Neural cell (in vitro differentiated cells): ENCODE data around the gene ZNF608. TPM values are rescaled to one million over a fixed set of nuclear protein-coding genes. Genes with fewer than 3 reads are reported as not detected.
A peak's percentile ranks its signal among the peaks of the same experiment; 100 is the strongest.

Experiments used
- H2AFZ ChIP-seq: fragments of 200-600, 300-800 bp; sonication (generic), shearing (Covaris generic); 2 replicates; pipeline ENCODE4 v1.6.0; 2014; ENCODE audit warnings: low read depth, mild to moderate bottlenecking, antibody characterized with exemption, low read length, moderate library complexity
- H3F3A ChIP-seq: fragments of 200-600 bp; shearing (Covaris generic); 2 replicates; pipeline ENCODE4 v1.6.1; 2016; ENCODE audit warnings: mild to moderate bottlenecking, moderate library complexity, mixed read lengths, antibody characterized with exemption, low read length; ENCODE audit not compliant: insufficient read depth, poor library complexity, severe bottlenecking
- H3K27ac ChIP-seq: fragments of 200-600, 300-800 bp; sonication (generic), shearing (Covaris generic); 2 replicates; pipeline ENCODE4 v1.5.1; 2014; ENCODE audit warnings: mild to moderate bottlenecking, low read length, moderate library complexity
- H3K27me3 ChIP-seq: fragments of 300-800, 200-600 bp; sonication (generic), shearing (Covaris generic); 2 replicates; pipeline ENCODE4 v1.6.0; 2014; ENCODE audit warnings: mild to moderate bottlenecking, low read depth, low read length, moderate library complexity; ENCODE audit not compliant: insufficient read depth
- H3K36me3 ChIP-seq: fragments of 300-800, 200-600 bp; sonication (generic), shearing (Covaris generic); 2 replicates; pipeline ENCODE4 v1.5.1; 2014; ENCODE audit warnings: mild to moderate bottlenecking, antibody characterized with exemption, low read length, moderate library complexity; ENCODE audit not compliant: insufficient read depth
- H3K4me2 ChIP-seq: fragments of 300-800, 200-600 bp; sonication (generic), shearing (Covaris generic); 2 replicates; pipeline ENCODE4 v1.6.0; 2014; ENCODE audit warnings: mild to moderate bottlenecking, low read length
- H3K4me3 ChIP-seq: fragments of 300-800, 200-600 bp; sonication (generic), shearing (Covaris generic); 2 replicates; pipeline ENCODE4 v1.5.1; 2014; ENCODE audit warnings: mild to moderate bottlenecking, low read length, moderate library complexity
- H3K79me2 ChIP-seq: fragments of 200-600 bp; shearing (Covaris generic); replicated peaks from 2 replicates; pipeline ENCODE4 v1.6.0; 2014; ENCODE audit warnings: mild to moderate bottlenecking, low read length, moderate library complexity; ENCODE audit not compliant: insufficient read depth
- H3K9ac ChIP-seq: fragments of 300-800, 200-600 bp; sonication (generic), shearing (Covaris generic); 2 replicates; pipeline ENCODE4 v1.6.1; 2016; ENCODE audit warnings: mild to moderate bottlenecking, low read length, mixed read lengths
- H3K9me2 ChIP-seq: fragments of 200-600 bp; shearing (Covaris generic); 2 replicates; pipeline ENCODE4 v1.6.1; 2016; ENCODE audit warnings: mild to moderate bottlenecking, low read length, mixed read lengths; ENCODE audit not compliant: insufficient read depth
- H3K9me3 ChIP-seq: fragments of 200-600, 300-800 bp; sonication (generic), shearing (Covaris generic); 2 replicates; pipeline ENCODE4 v1.6.1; 2016; ENCODE audit warnings: mild to moderate bottlenecking, mixed run types, low read length, moderate library complexity, mixed read lengths
- H4K20me1 ChIP-seq: fragments of 200-600 bp; shearing (Covaris generic); 2 replicates; pipeline ENCODE4 v1.6.1; 2016; ENCODE audit warnings: mild to moderate bottlenecking, mixed run types; ENCODE audit not compliant: insufficient read depth
- EP300 ChIP-seq: fragments of 450-650 bp; conservative IDR thresholded peaks from 2 replicates; pipeline ENCODE4 v1.6.1; 2014; ENCODE audit warnings: antibody characterized with exemption, mild to moderate bottlenecking, moderate library complexity; ENCODE audit not compliant: poor library complexity, severe bottlenecking
- EZH2 ChIP-seq: fragments of 200-600, 300-800 bp; shearing (Covaris generic), sonication (generic); IDR thresholded peaks from 2 replicates; pipeline ENCODE4 v1.6.1; 2014; ENCODE audit warnings: antibody characterized with exemption, low read length, borderline replicate concordance, mild to moderate bottlenecking; ENCODE audit not compliant: insufficient read depth, poor library complexity, severe bottlenecking
- MXI1 ChIP-seq: fragments of 450-650 bp; conservative IDR thresholded peaks from 2 replicates; pipeline ENCODE4 v1.6.1; 2014; ENCODE audit warnings: antibody characterized with exemption, mild to moderate bottlenecking; ENCODE audit not compliant: poor library complexity, severe bottlenecking
- POLR2AphosphoS5 ChIP-seq: IDR thresholded peaks from 2 replicates; pipeline ENCODE4 v1.6.1; 2012
- RAD21 ChIP-seq: fragments of 450-650 bp; conservative IDR thresholded peaks from 2 replicates; pipeline ENCODE4 v1.6.1; 2014; ENCODE audit warnings: antibody characterized with exemption, mild to moderate bottlenecking, moderate library complexity
- REST ChIP-seq: IDR thresholded peaks from 2 replicates; pipeline ENCODE4 v1.6.1; 2012; ENCODE audit warnings: borderline replicate concordance
- SMC3 ChIP-seq: fragments of 450-650 bp; conservative IDR thresholded peaks from 2 replicates; pipeline ENCODE4 v1.6.1; 2014; ENCODE audit warnings: antibody characterized with exemption, mild to moderate bottlenecking, moderate library complexity; ENCODE audit not compliant: poor library complexity
- TAF1 ChIP-seq: IDR thresholded peaks from 2 replicates; pipeline ENCODE4 v1.6.1; 2012; ENCODE audit warnings: low read depth
- polyA plus RNA-seq: library from polyadenylated mRNA; depleted of rRNA; stranded (reverse); fragments of >200 nt; gene quantifications from 2 replicates; pipeline ENCODE4 v1.2.3, GENCODE V29; 2014

The ZNF608 gene
- polyA plus RNA-seq, 1 donor from 2014 or later: 32.4 TPM

GRCh38 chr5:124706051-124706450 is 40.4 kb downstream of the ZNF608 start:
- no peaks in the 10 kb centered on the region for H3K36me3 ChIP-seq
- H3K27me3 ChIP-seq: no peaks in the 10 kb centered on the region
- H3K9me3 ChIP-seq: no peaks in the 10 kb centered on the region
- H3K9me2 ChIP-seq: no peaks in the 10 kb centered on the region
- H4K20me1 ChIP-seq: no peaks in the 10 kb centered on the region
- peak overlapping the region; percentile 67 for H3K9ac ChIP-seq
- peak overlapping the region; percentile 42 for H3K4me2 ChIP-seq
- peaks cover 81% of the 10 kb centered on the region for H3K79me2 ChIP-seq
- no peak for TF ChIP-seq SMC3
- peak overlapping the region; percentile 59 for H3K4me3 ChIP-seq
- peak overlapping the region; percentile 91 for H3K27ac ChIP-seq
- H2AFZ ChIP-seq: no peak overlapping the region
- peaks cover 6% of the 10 kb centered on the region for H3F3A ChIP-seq

- Histone ChIP-seq H3K9me3 (no peaks in the 10 kb centered on the region), H3K4me2 (no peak overlapping the region), H3F3A (peaks cover 6% of the 10 kb centered on the region), H4K20me1 (no peaks in the 10 kb centered on the region), H2AFZ (no peak overlapping the region), H3K36me3 (peaks cover under 1% of the 10 kb centered on the region), H3K27me3 (no peaks in the 10 kb centered on the region), H3K9me2 (no peaks in the 10 kb centered on the region), H3K79me2 (peaks cover 81% of the 10 kb centered on the region), H3K27ac (peak overlapping the region; percentile 91), H3K4me3 (peak overlapping the region; percentile 59), H3K9ac (no peak overlapping the region)
- TF ChIP-seq EP300: no peak
- no peak for TF ChIP-seq POLR2AphosphoS5
- TF ChIP-seq TAF1: no peak
- TF ChIP-seq RAD21: no peak
- TF ChIP-seq REST: no peak
- TF ChIP-seq EZH2: no peak
- no peak for TF ChIP-seq MXI1
- TF ChIP-seq SMC3: no peak
Measured at GRCh38 chr5:124705577-124705976, 40.9 kb downstream of the ZNF608 start.

- Histone ChIP-seq H3K9ac (no peak overlapping the region), H3F3A (peaks cover 6% of the 10 kb centered on the region), H3K4me2 (no peak overlapping the region), H3K36me3 (peaks cover 8% of the 10 kb centered on the region), H3K9me2 (no peaks in the 10 kb centered on the region), H3K79me2 (peaks cover 81% of the 10 kb centered on the region), H3K27ac (peak overlapping the region; percentile 91), H3K27me3 (no peaks in the 10 kb centered on the region), H2AFZ (no peak overlapping the region), H3K4me3 (no peak overlapping the region), H3K9me3 (no peaks in the 10 kb centered on the region), H4K20me1 (no peaks in the 10 kb centered on the region)
- no peak for TF ChIP-seq EZH2
- TF ChIP-seq MXI1: no peak
- TF ChIP-seq RAD21: no peak
- no peak for TF ChIP-seq EP300
Measured at GRCh38 chr5:124704594-124705284, 41.7 kb downstream of the ZNF608 start.
